NCI-H748 (cell line): ENCODE results near the gene LRRC37B.
"Not testable (repeated sequence)": the region's sequence is repeated elsewhere in the genome, so short reads cannot be mapped to it uniquely, and the experiment has no call there.

ENCODE experiments used
- DNase-seq: peaks from one replicate; lab custom pipeline; 2025; ENCODE audit not compliant: unreplicated experiment; lab: John Stamatoyannopoulos, UW

The LRRC37B gene

DNA sequence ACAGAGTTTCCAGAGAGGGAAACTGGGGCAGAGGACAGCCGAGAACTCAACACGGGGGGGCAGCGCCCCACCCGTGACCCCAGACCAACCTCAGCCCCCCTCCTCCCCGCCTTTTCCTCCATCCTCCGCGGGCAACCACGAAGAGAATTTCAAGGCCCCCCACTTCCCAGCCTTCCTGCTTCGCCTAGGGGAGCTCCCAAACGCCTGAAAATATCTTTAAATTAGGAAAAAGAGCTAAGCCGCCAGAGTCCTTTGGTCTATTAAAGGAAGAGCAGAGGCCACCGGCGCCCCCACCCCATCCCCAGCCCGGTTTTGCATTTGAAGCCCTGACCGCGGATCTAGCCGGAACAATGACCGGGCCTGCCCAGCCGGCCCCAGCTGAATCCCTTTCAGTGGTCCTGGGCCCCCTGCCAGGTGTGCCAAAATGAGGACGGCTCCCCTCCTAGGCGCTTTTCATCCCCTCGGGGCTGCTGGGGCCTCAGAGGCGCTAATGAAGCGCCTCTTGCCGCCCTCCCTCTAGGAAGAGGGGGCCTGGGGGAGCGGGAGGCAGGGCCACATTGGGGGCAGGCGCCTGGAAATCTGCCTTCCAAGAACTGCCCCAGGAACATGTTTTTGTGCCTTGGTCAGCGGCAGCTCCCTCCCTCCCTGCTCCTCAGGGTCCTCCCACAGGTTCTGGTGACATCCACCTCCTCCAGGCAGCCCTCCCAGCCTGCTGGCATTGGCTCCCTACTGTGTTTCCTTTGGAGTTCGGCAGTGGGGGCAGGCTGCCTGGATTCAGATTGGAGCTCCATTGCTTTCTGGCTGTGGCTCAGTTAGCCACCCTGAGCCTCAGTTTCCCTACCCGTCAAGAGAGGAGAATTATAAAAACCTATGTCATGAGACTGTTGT lies 78.0 kb downstream of the LRRC37B start:
- DNase-seq: not testable (repeated sequence)

GRCh38 chr17:32086833-32087232 lies 79.7 kb downstream of the LRRC37B start:
- DNase-seq: not testable (repeated sequence)

DNA sequence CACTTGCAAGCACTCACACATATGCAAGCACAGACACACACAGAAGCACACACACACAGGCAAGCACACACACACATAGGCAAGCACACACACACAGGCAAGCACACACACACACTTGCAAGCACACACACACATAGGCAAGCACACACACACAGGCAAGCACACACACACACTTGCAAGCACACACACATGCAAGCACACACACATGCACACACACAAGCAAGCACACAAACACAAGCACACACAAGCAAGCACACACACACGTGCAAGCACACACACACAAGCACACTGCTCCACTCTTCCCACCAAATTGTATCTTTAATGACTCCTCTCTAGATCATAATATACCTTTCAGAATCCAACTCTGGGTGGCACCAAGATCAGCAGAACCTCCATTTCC lies 84.9 kb downstream of the LRRC37B start:
- DNase-seq: not testable (repeated sequence)

GRCh38 chr17:32099686-32100085 lies 92.5 kb downstream of the LRRC37B start:
- no peak for DNase-seq

GRCh38 chr17:32100323-32100722 lies 93.1 kb downstream of the LRRC37B start:
- DNase-seq: not testable (repeated sequence)

- DNase-seq: peak; percentile 49
Observed at GRCh38 chr17:32100971-32101631, 93.9 kb downstream of the LRRC37B start.

GRCh38 chr17:32102172-32102571 lies 95.0 kb downstream of the LRRC37B start:
- no peak for DNase-seq

GRCh38 chr17:32102646-32103186 lies 95.5 kb downstream of the LRRC37B start:
- no peak for DNase-seq
